Prostate gland (tissue), 2 donors: Measurements from ENCODE around the gene JMY. TPM values are rescaled to one million over a fixed set of nuclear protein-coding genes. Genes with fewer than 3 reads are reported as not detected.

Source experiments
- DNase-seq: peaks from one replicate; pipeline ENCODE4 v3.0.0-alpha.2; 2019; ENCODE audit warnings: low spot score
- H3K27ac ChIP-seq, 2 donors: fragments of 200-600 bp; sonication (generic); 2 replicates each; pipeline ENCODE4 v1.5.1; 2017 to 2019
- H3K27me3 ChIP-seq: fragments of 200-600 bp; sonication (generic); replicated peaks from 2 replicates; pipeline ENCODE4 v1.5.1; 2019; ENCODE audit not compliant: insufficient read depth
- H3K36me3 ChIP-seq, 2 donors: fragments of 200-600 bp; sonication (generic); 1 replicate in 1 of 2; 2 replicates in 1 of 2; pipeline versions ENCODE4 v1.5.1 to v1.8.1; 2017 to 2019
- H3K4me1 ChIP-seq: fragments of 200-600 bp; sonication (generic); replicated peaks from 2 replicates; pipeline ENCODE4 v1.5.1; 2019
- H3K4me3 ChIP-seq, 2 donors: fragments of 200-600 bp; sonication (generic); 2 replicates each; pipeline ENCODE4 v1.5.1; 2017 to 2019
- H3K9me3 ChIP-seq: fragments of 200-600 bp; sonication (generic); 2 replicates; pipeline ENCODE4 v1.5.1; 2017
- CTCF ChIP-seq, 4 experiments: fragments of 200-600 bp in 2 of 4; fragments of 450-650 bp in 2 of 4; sonication (generic) in 2 of 4; IDR thresholded peaks; 1 replicate in 3 of 4; 2 replicates in 1 of 4; pipeline ENCODE4 v1.5.1; 2016 to 2019; ENCODE audit warnings: antibody characterized with exemption in 4 of 4, mild to moderate bottlenecking in 2 of 4, moderate library complexity in 2 of 4
- POLR2A ChIP-seq: fragments of 450-650 bp; IDR thresholded peaks from one replicate; pipeline ENCODE4 v1.6.1; 2016; ENCODE audit warnings: antibody characterized with exemption, mild to moderate bottlenecking
- POLR2AphosphoS5 ChIP-seq: sonication (generic); formaldehyde crosslinking; IDR thresholded peaks from one replicate; pipeline ENCODE4 v1.6.1; 2017; ENCODE audit warnings: antibody characterized with exemption
- WGBS: methylation state at CpG from one replicate; pipeline ENCODE4 v1.1.5; 2018; 5-methylcytosine and 5-hydroxymethylcytosine counted together
- intact Hi-C: fragments of 100-400 bp; cut with DNase I; formaldehyde crosslinking; loops from one replicate; pipeline ENCODE4 v1.14.2; 2022
- total RNA-seq, 2 donors: library from RNA; depleted of rRNA; stranded (reverse); fragments of >200 nt; gene quantifications; one replicate each; pipeline ENCODE4 v1.1.0, GENCODE V29; 2016

Gene JMY
- total RNA-seq, 2 donors from 2014 or later = 19.8 to 25.7 TPM

GRCh38 chr5:79256563-79256962 is 20.6 kb downstream of the JMY start:
- Histone ChIP-seq H3K27me3 (no peaks in the 10 kb centered on the region), H3K4me3 (no peak overlapping the region), H3K36me3 (no peaks in the 10 kb centered on the region), H3K27ac (no peak overlapping the region), H3K9me3 (no peaks in the 10 kb centered on the region), H3K4me1 (no peaks in the 10 kb centered on the region)
- intact Hi-C loops = no loop called here
- no peak for DNase-seq
- no peak for TF ChIP-seq POLR2AphosphoS5
- TF ChIP-seq CTCF (IDR thresholded peaks at IDR 0.05) = no peak
- TF ChIP-seq POLR2A = no peak
- 89% methylated on average over 4 of the region's 4 CpGs for whole genome bisulfite sequencing

DNA sequence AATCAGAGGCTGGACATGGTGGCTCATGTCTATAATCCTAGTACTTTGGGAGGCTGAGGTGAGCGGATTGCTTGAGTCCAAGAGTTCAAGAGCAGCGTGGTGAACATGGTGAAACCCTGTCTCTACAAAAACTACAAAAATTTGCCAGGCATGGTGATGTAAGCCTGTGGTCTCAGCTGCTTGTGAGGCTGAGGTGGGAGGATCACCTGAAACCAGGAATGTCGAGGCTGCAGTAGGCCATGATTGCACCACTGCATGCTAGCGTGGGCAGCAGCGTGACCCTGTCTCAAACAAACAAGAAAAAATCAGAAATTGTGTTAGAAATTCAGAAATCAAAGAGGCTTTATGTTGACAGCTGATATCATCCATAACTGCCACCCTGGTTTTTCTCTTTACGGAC is 21.4 kb downstream of the JMY start:
- no peak overlapping the region for H3K4me3 ChIP-seq
- intact Hi-C loops = no loop called here
- no peak for DNase-seq
- no peaks in the 10 kb centered on the region for H3K27me3 ChIP-seq
- no peaks in the 10 kb centered on the region for H3K4me1 ChIP-seq
- no peaks in the 10 kb centered on the region for H3K9me3 ChIP-seq
- no peak for TF ChIP-seq POLR2A
- 98% methylated on average over 6 of the region's 6 CpGs for WGBS
- no peak overlapping the region for H3K27ac ChIP-seq
- H3K36me3 ChIP-seq = no peaks in the 10 kb centered on the region

GRCh38 chr5:79258801-79259200 is 22.9 kb downstream of the JMY start:
- TF ChIP-seq POLR2A (no peak), CTCF (IDR thresholded peaks at IDR 0.05) (no peak), POLR2AphosphoS5 (no peak)
- H3K9me3 ChIP-seq = no peaks in the 10 kb centered on the region
- 100% methylated on average over 4 of the region's 4 CpGs for WGBS
- intact Hi-C loops = no loop called here
- no peak for DNase-seq
- H3K27ac ChIP-seq = no peak overlapping the region
- no peaks in the 10 kb centered on the region for H3K4me1 ChIP-seq
- no peaks in the 10 kb centered on the region for H3K27me3 ChIP-seq
- no peaks in the 10 kb centered on the region for H3K36me3 ChIP-seq
- no peak overlapping the region for H3K4me3 ChIP-seq

DNA sequence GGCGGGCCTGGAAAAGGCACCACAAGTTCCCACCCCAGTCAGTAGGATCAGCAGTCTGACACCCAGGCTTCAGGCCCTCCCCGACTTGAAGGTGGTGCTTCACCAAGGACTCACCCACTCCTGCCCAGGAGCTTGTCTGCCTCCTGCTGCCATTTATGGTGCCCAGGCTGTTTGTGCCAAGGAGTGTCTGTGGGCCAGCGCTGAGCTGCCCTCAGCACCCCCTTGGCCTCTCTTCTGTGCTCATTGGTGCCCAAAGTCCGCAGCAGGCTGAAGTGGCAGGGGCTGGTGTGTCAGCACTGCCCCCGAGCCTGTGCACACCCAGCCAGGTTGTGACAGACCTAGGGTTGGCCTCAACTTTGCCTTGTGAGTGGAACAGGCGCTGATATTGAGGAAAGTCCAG is 23.5 kb downstream of the JMY start:
- Histone ChIP-seq H3K4me1 (no peaks in the 10 kb centered on the region), H3K27me3 (no peaks in the 10 kb centered on the region), H3K4me3 (no peak overlapping the region), H3K36me3 (no peaks in the 10 kb centered on the region), H3K27ac (no peak overlapping the region), H3K9me3 (no peaks in the 10 kb centered on the region)
- intact Hi-C loops = no loop called here
- TF ChIP-seq POLR2AphosphoS5 = no peak
- TF ChIP-seq CTCF (IDR thresholded peaks at IDR 0.05) = no peak
- TF ChIP-seq POLR2A = no peak
- DNase-seq = no peak
- 94% methylated on average over 6 of the region's 6 CpGs for WGBS

GRCh38 chr5:79259810-79260209 is 23.9 kb downstream of the JMY start:
- WGBS = 100% methylated on average over 5 of the region's 6 CpGs
- Histone ChIP-seq H3K27me3 (no peaks in the 10 kb centered on the region), H3K4me1 (no peaks in the 10 kb centered on the region), H3K36me3 (no peaks in the 10 kb centered on the region), H3K27ac (no peak overlapping the region), H3K9me3 (no peaks in the 10 kb centered on the region), H3K4me3 (no peak overlapping the region)
- DNase-seq = no peak
- TF ChIP-seq CTCF (IDR thresholded peaks at IDR 0.05) (no peak), POLR2AphosphoS5 (no peak), POLR2A (no peak)
- intact Hi-C loops = no loop called here

GRCh38 chr5:79261897-79262296 is 26.0 kb downstream of the JMY start:
- Histone ChIP-seq H3K4me1 (no peaks in the 10 kb centered on the region), H3K36me3 (no peaks in the 10 kb centered on the region), H3K27me3 (no peaks in the 10 kb centered on the region), H3K27ac (no peak overlapping the region), H3K9me3 (no peaks in the 10 kb centered on the region), H3K4me3 (no peak overlapping the region)
- intact Hi-C loops = no loop called here
- WGBS = 79% methylated on average over 4 of the region's 4 CpGs
- TF ChIP-seq POLR2A (no peak), POLR2AphosphoS5 (no peak)
- no peak for DNase-seq
